SK-N-MC (cell line): Measurements from ENCODE around the gene ZBTB17.

ENCODE experiments used
- EZH2 ChIP-seq: fragments of 200-600 bp; sonication (generic); IDR thresholded peaks from one replicate; pipeline ENCODE4 v1.6.1; 2017; ENCODE audit warnings: antibody characterized with exemption
- FOXP2 ChIP-seq: optimal IDR thresholded peaks from 2 replicates; pipeline ENCODE3; 2011; ENCODE audit warnings: mild to moderate bottlenecking, moderate library complexity; ENCODE audit not compliant: insufficient read depth; ENCODE audit errors: extremely low read length, control extremely low read depth
- POLR2AphosphoS5 ChIP-seq: IDR thresholded peaks from 2 replicates; pipeline ENCODE4 v1.6.1; 2012; ENCODE audit warnings: mild to moderate bottlenecking, low read depth, low read length, borderline replicate concordance

DNA sequence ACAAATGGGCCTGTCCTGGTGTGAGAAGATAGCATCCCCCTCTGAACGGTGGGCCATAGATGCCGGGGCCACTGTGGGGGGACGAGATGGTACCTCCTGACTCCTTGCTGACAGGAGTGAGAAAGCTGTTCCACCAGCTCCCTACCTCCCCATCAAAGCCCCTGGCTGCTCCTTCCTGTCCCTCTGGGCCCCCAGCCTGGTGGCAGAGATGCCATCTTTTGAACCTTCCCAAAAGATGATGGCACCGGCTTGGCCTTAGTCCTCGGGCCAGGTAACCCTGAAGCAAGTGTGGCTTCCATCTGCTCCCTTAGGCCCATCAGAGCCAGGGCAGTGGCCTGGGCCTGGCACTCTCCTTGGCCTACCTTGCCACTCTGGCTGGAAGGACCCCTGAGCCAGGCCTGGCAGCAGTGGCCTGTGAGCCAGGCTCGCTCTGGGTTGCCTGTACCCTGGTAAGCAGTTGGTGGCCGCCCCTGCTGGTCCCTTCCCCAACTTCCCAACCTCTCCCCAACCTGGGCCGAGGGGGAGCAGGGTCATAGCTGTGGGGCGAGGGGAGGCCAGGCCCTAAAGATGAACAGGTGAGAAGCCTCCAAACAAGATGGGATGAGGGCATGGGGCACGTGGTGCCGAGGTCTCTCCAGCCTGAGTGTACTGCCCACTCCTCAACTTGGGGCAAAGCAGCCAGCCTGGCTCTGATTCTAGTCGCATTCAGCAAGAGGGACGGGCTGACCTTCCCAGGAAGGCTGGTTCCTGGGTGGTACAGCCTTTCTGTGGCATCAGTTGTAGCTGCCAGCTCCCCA, 34.7 kb downstream of the ZBTB17 start:
- TF ChIP-seq POLR2AphosphoS5 (no peak), EZH2 (no peak), FOXP2 (no peak)
